Panc1 (cell line): ENCODE data around the gene NAT9. TPM values are rescaled to one million over a fixed set of nuclear protein-coding genes. Genes with fewer than 3 reads are reported as not detected.

Source experiments
- ATAC-seq: fragments of 200-7000 bp; cut with Tn5 transposase; 2 replicates; pipeline ENCODE4 v1.9.1; 2020; ENCODE audit warnings: mild to moderate bottlenecking, moderate library complexity
- BruUV-seq: library from RNA; stranded (reverse); fragments of 400-500 nt; replicated peaks from 2 replicates; lab custom pipeline; 2021; lab: Mats Ljungman, UMichigan
- CTCF ChIA-PET: fragments of 300-600 bp; sonication (Branson Sonifier 250); formaldehyde crosslinking; loops from one replicate; lab custom pipeline; 2022; ENCODE audit warnings: antibody characterized with exemption; lab: Charles Lee
- POLR2A ChIA-PET: fragments of 300-600 bp; sonication (Branson Sonifier 250); formaldehyde crosslinking; loops from one replicate; lab custom pipeline; 2022; ENCODE audit warnings: antibody characterized with exemption; lab: Charles Lee
- DNase-seq: peaks from one replicate; pipeline ENCODE4 v3.0.0-alpha.2; 2010; ENCODE audit warnings: low read depth, low spot score
- H3K27ac ChIP-seq: 2 replicates; pipeline ENCODE4 v1.5.1; 2011; ENCODE audit warnings: mild to moderate bottlenecking, low read length, inconsistent platforms
- H3K27me3 ChIP-seq: fragments of 200-500 bp; sonication (Bioruptor generic); 2 replicates; pipeline ENCODE4 v1.6.0; 2014; ENCODE audit warnings: low read length, inconsistent platforms; ENCODE audit not compliant: control insufficient read depth, insufficient read depth
- H3K36me3 ChIP-seq: fragments of 200-500 bp; sonication (Bioruptor generic); 2 replicates; pipeline ENCODE4 v1.5.1; 2014; ENCODE audit warnings: inconsistent platforms, mild to moderate bottlenecking, low read length, moderate library complexity; ENCODE audit not compliant: control insufficient read depth, insufficient read depth
- H3K4me1 ChIP-seq: 2 replicates; pipeline ENCODE4 v1.5.1; 2011; ENCODE audit warnings: inconsistent platforms, mild to moderate bottlenecking, low read length, moderate library complexity; ENCODE audit not compliant: control insufficient read depth, insufficient read depth
- H3K4me3 ChIP-seq, 2 experiments: 2 replicates each; pipeline ENCODE4 v1.5.1; 2011 to 2012; ENCODE audit warnings: low read depth in 2 of 2, low read length in 2 of 2, mild to moderate bottlenecking in 2 of 2, inconsistent platforms in 1 of 2, moderate library complexity in 1 of 2
- H3K9me3 ChIP-seq: fragments of 200-500 bp; sonication (Bioruptor generic); 2 replicates; pipeline ENCODE4 v1.5.1; 2014; ENCODE audit warnings: low read depth, mild to moderate bottlenecking, inconsistent platforms, low read length, moderate library complexity; ENCODE audit not compliant: control insufficient read depth, insufficient read depth
- CTCF ChIP-seq: fragments of 450-650 bp; IDR thresholded peaks from 2 replicates; pipeline ENCODE4 v1.5.1; 2017; ENCODE audit warnings: mild to moderate bottlenecking
- POLR2AphosphoS5 ChIP-seq: IDR thresholded peaks from 2 replicates; pipeline ENCODE4 v1.6.1; 2012; ENCODE audit warnings: mild to moderate bottlenecking, low read depth, low read length, moderate library complexity
- REST ChIP-seq, 2 experiments: IDR thresholded peaks; 2 replicates each; pipeline ENCODE4 v1.6.1; 2011 to 2012; ENCODE audit warnings: low read depth in 2 of 2, control low read depth in 1 of 2, low read length in 1 of 2, mild to moderate bottlenecking in 1 of 2, moderate library complexity in 1 of 2; ENCODE audit not compliant: insufficient read depth in 1 of 2
- SIN3A ChIP-seq: IDR thresholded peaks from 2 replicates; pipeline ENCODE4 v1.6.1; 2012; ENCODE audit warnings: low read depth, mild to moderate bottlenecking, low read length, moderate library complexity, borderline replicate concordance; ENCODE audit not compliant: insufficient read depth
- TCF7L2 ChIP-seq: IDR thresholded peaks from 2 replicates; pipeline ENCODE4 v1.6.1; 2011; ENCODE audit warnings: mild to moderate bottlenecking, low read depth, low read length, inconsistent platforms
- in situ Hi-C: cut with HindIII; loops from 2 replicates; pipeline ENCODE4 v1.10.0; 2016; ENCODE audit warnings: low sequenced_read_pairs, low pct_unique_long_range_greater_than_20kb
- intact Hi-C: fragments of 100-400 bp; cut with micrococcal nuclease; formaldehyde crosslinking; loops from one replicate; pipeline ENCODE4 v1.10.0; 2022; ENCODE audit not compliant: unreplicated experiment
- total RNA-seq: library from RNA; stranded (reverse); gene quantifications from one replicate; pipeline ENCODE4 v1.2.1, GENCODE V29; 2021; ENCODE audit not compliant: unreplicated experiment

The NAT9 gene
- total RNA-seq, 1 experiment from 2014 or later = 90.1 TPM

- POLR2A ChIA-PET = no interaction called here
- no peak overlapping the region for H3K27ac ChIP-seq
- BruUV-seq = no TSS peak
- H3K36me3 ChIP-seq = no peaks in the 10 kb centered on the region
- no peaks in the 10 kb centered on the region for H3K27me3 ChIP-seq
- intact Hi-C loops = no loop called here
- no peaks in the 10 kb centered on the region for H3K4me1 ChIP-seq
- TF ChIP-seq REST (IDR thresholded peaks at IDR 0.05; ENCODE audit: insufficient read depth in 1 of 2, low read depth in 2 of 2, low read length in 1 of 2) = no peak
- TF ChIP-seq POLR2AphosphoS5 = no peak
- TF ChIP-seq SIN3A = no peak
- no peak for TF ChIP-seq TCF7L2
- TF ChIP-seq CTCF = no peak
- CTCF ChIA-PET = no interaction called here
- H3K9me3 ChIP-seq = no peaks in the 10 kb centered on the region
- in situ Hi-C loops = no loop called here
- DNase-seq (no peak), ATAC-seq (no peak)
- H3K4me3 ChIP-seq = no peak overlapping the region
Observed at GRCh38 chr17:74731347-74731605, 44.9 kb downstream of the NAT9 start.

- Histone ChIP-seq H3K36me3 (no peaks in the 10 kb centered on the region), H3K27ac (no peak overlapping the region), H3K4me3 (no peak overlapping the region), H3K27me3 (no peaks in the 10 kb centered on the region), H3K4me1 (no peaks in the 10 kb centered on the region), H3K9me3 (no peaks in the 10 kb centered on the region)
- CTCF ChIA-PET = no interaction called here
- DNase-seq (no peak), ATAC-seq (no peak)
- in situ Hi-C loops (no loop called here), intact Hi-C loops (no loop called here)
- BruUV-seq = no TSS peak
- no peak for TF ChIP-seq TCF7L2
- no peak for TF ChIP-seq SIN3A
- TF ChIP-seq REST (IDR thresholded peaks at IDR 0.05; ENCODE audit: insufficient read depth in 1 of 2, low read depth in 2 of 2, low read length in 1 of 2) = no peak
- TF ChIP-seq CTCF = no peak
- TF ChIP-seq POLR2AphosphoS5 = no peak
- POLR2A ChIA-PET = no interaction called here
Observed at GRCh38 chr17:74730491-74731346, 45.4 kb downstream of the NAT9 start.
